Testis (tissue), 3 donors: ENCODE measurements around the gene TJP2. TPM values are rescaled to one million over a fixed set of nuclear protein-coding genes. Genes with fewer than 3 reads are reported as not detected.
"Not testable (repeated sequence)": the region's sequence is repeated elsewhere in the genome, so short reads cannot be mapped to it uniquely, and the experiment has no call there.

Source experiments
- DNase-seq: peaks from one replicate; pipeline ENCODE4 v3.0.0-alpha.2; 2019
- H3K27ac ChIP-seq, 2 donors: fragments of 200-600 bp; sonication (generic); one replicate each; pipeline ENCODE4 v1.5.1; 2019
- H3K27me3 ChIP-seq: fragments of 200-600 bp; sonication (generic); one replicate; pipeline ENCODE4 v1.5.1; 2019
- H3K36me3 ChIP-seq: fragments of 200-600 bp; sonication (generic); one replicate; pipeline ENCODE4 v1.5.1; 2017; ENCODE audit warnings: low read depth; ENCODE audit errors: missing control alignments
- H3K4me1 ChIP-seq: fragments of 200-600 bp; sonication (generic); one replicate; pipeline ENCODE4 v1.5.1; 2019
- H3K4me3 ChIP-seq, 2 donors: fragments of 200-600 bp; sonication (generic); one replicate each; pipeline ENCODE4 v1.5.1; 2017 to 2019
- H3K9me3 ChIP-seq: fragments of 200-600 bp; sonication (generic); one replicate; pipeline ENCODE4 v1.5.1; 2017
- CTCF ChIP-seq, 3 experiments: fragments of 450-650 bp in 2 of 3; fragments of 200-600 bp in 1 of 3; sonication (generic) in 1 of 3; IDR thresholded peaks; one replicate each; pipeline ENCODE4 v1.5.1; 2016 to 2019; ENCODE audit warnings: antibody characterized with exemption in 3 of 3, mild to moderate bottlenecking in 2 of 3, moderate library complexity in 1 of 3
- POLR2A ChIP-seq: fragments of 450-650 bp; IDR thresholded peaks from one replicate; pipeline ENCODE4 v1.6.1; 2017; ENCODE audit warnings: antibody characterized with exemption, mild to moderate bottlenecking, moderate library complexity
- WGBS, 2 donors: methylation state at CpG; one replicate each; pipeline ENCODE4 v1.1.5; 2018; 5-methylcytosine and 5-hydroxymethylcytosine counted together
- intact Hi-C: fragments of 100-400 bp; cut with DNase I; formaldehyde crosslinking; loops from one replicate; pipeline ENCODE4 v1.15.1; 2023; ENCODE audit warnings: low total_unique reads
- polyA plus RNA-seq: library from polyadenylated mRNA; stranded (reverse); fragments of 350-450 nt; fragmentation: Illumina TruSeq; extraction: RNeasy Lipid Tissue Mini Kit (QIAGEN cat#74804); gene quantifications from one replicate; pipeline ENCODE4 v1.2.3, GENCODE V29; 2014; ENCODE audit warnings: low read depth, low replicate concordance; ENCODE audit not compliant: insufficient read depth
- total RNA-seq, 2 donors: library from RNA; depleted of rRNA; stranded (reverse); fragments of >200 nt; gene quantifications; one replicate each; pipeline ENCODE4 v1.2.3, GENCODE V29; 2016

TJP2 gene
- total and polyA plus RNA-seq, 3 donors from 2014 or later: 108 to 168 (median 148) TPM

DNA sequence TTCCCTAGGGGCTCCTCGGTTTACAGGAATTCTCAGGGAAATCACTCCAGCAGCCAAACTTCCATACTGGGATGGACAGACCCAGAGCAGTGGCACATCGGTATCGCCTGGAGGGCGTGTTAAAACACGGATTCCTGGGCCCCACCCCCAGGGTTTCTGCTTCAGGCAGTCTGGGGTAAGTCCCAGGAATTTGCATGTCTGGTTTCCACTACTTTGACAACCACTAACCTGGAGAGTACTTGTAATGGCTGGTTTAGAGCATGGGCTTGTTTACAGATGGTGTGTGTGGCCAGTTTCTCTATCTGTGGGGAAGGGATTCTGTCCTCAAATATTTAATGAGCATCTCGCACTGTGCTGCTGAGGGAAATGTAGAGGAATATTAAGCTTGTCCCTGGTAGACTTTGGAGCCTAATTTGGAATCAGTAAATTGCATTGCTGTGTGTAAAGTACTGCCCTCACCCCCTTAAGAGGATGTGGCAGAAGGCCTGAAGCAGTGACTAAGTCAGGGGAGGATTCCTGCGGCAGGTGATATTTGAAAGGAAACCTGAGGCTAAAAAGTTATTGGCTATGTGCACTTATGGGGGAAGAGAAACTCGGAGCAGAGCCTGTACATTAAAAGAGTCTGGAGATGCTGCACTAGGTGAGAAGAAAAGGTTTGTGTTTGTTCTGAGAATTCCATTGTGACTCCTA is 18.6 kb upstream of the TJP2 start:
- TF ChIP-seq CTCF (IDR thresholded peaks at IDR 0.05) (no peak), POLR2A (no peak)
- Histone ChIP-seq H3K27ac (no peak overlapping the region), H3K36me3 (no peaks in the 10 kb centered on the region), H3K9me3 (no peaks in the 10 kb centered on the region), H3K4me1 (no peaks in the 10 kb centered on the region), H3K27me3 (no peaks in the 10 kb centered on the region), H3K4me3 (no peak overlapping the region)
- no peak for DNase-seq
- intact Hi-C loops: no loop called here
- WGBS, 2 donors: 82 to 83% methylated on average over 8 of the region's 8 CpGs

DNA sequence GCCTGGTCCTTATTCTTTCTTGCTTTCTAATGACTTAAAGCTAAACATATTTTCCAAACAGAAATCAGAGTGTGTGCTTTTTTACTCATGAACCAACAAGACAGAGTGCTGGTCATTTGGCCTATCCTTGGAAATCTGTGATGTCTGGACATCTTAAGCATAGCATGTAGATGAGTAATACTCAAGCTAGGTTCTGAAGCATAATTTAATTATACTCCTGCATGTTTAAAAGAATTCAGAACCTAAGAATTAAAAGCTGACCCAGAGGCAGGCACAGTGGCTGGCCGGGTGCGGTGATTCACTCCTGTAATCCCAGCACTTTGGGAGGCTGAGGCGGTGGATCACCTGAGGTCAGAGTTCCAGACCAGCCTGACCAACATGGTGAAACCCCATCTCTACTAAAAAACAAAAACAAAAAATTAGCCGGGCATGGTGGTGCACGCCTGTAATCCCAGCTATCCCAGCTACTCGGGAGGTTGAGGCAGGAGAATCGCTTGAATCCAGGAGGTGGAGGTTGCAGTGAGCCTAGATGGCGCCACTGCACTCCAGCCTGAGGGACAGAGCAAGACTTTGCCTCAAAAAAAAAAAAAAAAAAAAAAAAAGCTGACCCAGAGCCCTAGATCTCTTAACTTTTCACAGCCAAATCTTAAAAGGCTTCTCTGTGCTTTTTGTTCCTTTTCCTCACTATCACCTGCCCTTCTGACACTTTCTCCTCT is 16.2 kb upstream of the TJP2 start:
- Histone ChIP-seq H3K36me3 (no peaks in the 10 kb centered on the region), H3K27me3 (no peaks in the 10 kb centered on the region), H3K4me3 (no peak overlapping the region), H3K9me3 (no peaks in the 10 kb centered on the region), H3K4me1 (no peaks in the 10 kb centered on the region), H3K27ac (no peak overlapping the region)
- TF ChIP-seq CTCF (IDR thresholded peaks at IDR 0.05) (no peak), POLR2A (no peak)
- WGBS, 2 donors: 92% methylated on average over 8 of the region's 8 CpGs
- DNase-seq: no peak
- intact Hi-C loops: no loop called here

DNA sequence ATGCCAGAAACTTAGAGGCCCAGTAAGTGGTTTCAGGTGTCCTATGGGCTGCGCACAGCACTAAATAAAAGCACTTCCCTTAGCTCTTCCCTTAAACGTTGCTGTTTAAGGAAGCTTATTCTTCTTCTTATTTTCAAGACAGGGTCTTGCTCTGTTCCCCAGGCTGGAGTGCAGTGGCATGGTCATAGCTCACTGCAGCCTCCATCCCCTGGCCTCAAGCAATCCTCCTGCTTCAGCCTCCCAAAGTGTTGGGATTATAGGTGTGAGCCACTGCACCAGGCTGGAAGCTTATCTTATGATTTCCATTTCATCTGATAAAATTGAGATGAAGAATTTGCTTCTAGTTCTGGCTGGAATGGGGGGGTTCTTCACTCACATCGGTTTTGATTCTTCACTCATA is 15.6 kb upstream of the TJP2 start:
- Histone ChIP-seq H3K27ac (no peak overlapping the region), H3K4me1 (no peaks in the 10 kb centered on the region), H3K27me3 (no peaks in the 10 kb centered on the region), H3K36me3 (no peaks in the 10 kb centered on the region), H3K4me3 (no peak overlapping the region), H3K9me3 (no peaks in the 10 kb centered on the region)
- TF ChIP-seq POLR2A (no peak), CTCF (IDR thresholded peaks at IDR 0.05) (no peak)
- WGBS, 2 donors: 81 to 82% methylated on average over 3 of the region's 3 CpGs
- intact Hi-C loops: no loop called here
- no peak for DNase-seq

DNA sequence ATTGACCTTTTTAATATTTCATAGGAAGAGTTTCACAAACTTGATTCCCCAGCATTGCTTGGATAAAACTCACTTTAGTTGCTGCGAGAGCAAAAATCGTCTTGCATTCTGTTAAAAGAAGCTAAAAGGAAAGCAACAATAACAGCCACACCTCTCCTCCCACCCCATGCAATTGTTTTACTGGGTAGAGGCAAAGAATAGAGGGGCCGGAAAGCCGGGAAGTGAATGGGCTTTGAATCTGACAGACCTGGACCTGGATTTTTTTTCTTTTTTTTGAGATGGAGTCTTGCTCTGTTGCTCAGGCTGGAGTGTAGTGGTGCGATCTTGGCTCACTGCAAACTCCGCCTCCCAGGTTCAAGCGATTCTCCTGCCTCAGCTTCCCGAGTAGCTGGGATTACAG is 9.5 kb upstream of the TJP2 start:
- WGBS, 2 donors: 91 to 92% methylated on average over 8 of the region's 8 CpGs
- intact Hi-C loops, H3K27me3 ChIP-seq, H3K4me1 ChIP-seq, H3K9me3 ChIP-seq, DNase-seq, H3K4me3 ChIP-seq, H3K27ac ChIP-seq, H3K36me3 ChIP-seq: not testable (repeated sequence)

GRCh38 chr9:69165581-69165980 is 8.5 kb upstream of the TJP2 start:
- 89 to 96% methylated on average over 3 to 6 of the region's 6 CpGs for WGBS, 2 donors
- no peak overlapping the region for H3K27ac ChIP-seq
- H3K4me3 ChIP-seq: no peak overlapping the region
- no peaks in the 10 kb centered on the region for H3K4me1 ChIP-seq
- H3K36me3 ChIP-seq: no peaks in the 10 kb centered on the region
- no peak for DNase-seq
- intact Hi-C loops: no loop called here
- H3K9me3 ChIP-seq: no peaks in the 10 kb centered on the region
- TF ChIP-seq CTCF (IDR thresholded peaks at IDR 0.05): no peak
- H3K27me3 ChIP-seq: no peaks in the 10 kb centered on the region
